OCI-LY7 (cell line): Measurements from ENCODE around the gene ZNF576. TPM values are rescaled to one million over a fixed set of nuclear protein-coding genes. Genes with fewer than 3 reads are reported as not detected.

Experiments
- BruUV-seq: library from RNA; stranded (reverse); fragments of 400-500 nt; replicated peaks from 2 replicates; lab custom pipeline; 2021; lab: Mats Ljungman, UMichigan
- CTCF ChIA-PET: fragments of 300-600 bp; sonication (Branson Sonifier 250); formaldehyde crosslinking; loops from one replicate; lab custom pipeline; 2022; ENCODE audit warnings: antibody characterized with exemption; ENCODE audit not compliant: unreplicated experiment; lab: Charles Lee
- POLR2A ChIA-PET: fragments of 300-600 bp; sonication (Branson Sonifier 250); formaldehyde crosslinking; loops from one replicate; lab custom pipeline; 2022; ENCODE audit warnings: antibody characterized with exemption; lab: Charles Lee
- DNase-seq: peaks from one replicate; pipeline ENCODE4 v3.0.0-alpha.2; 2015; ENCODE audit warnings: low spot score
- H2AFZ ChIP-seq: fragments of 200-600 bp; sonication (generic), shearing (Covaris generic); 2 replicates; pipeline ENCODE4 v1.6.1; 2014; ENCODE audit warnings: mild to moderate bottlenecking, antibody characterized with exemption, low read length, moderate library complexity
- H3K27ac ChIP-seq: fragments of 200-600 bp; sonication (generic); 2 replicates; pipeline ENCODE4 v1.5.1; 2014; ENCODE audit warnings: mixed run types, low read depth, mild to moderate bottlenecking, moderate library complexity, low read length, inconsistent platforms; ENCODE audit not compliant: poor library complexity, severe bottlenecking
- H3K36me3 ChIP-seq: fragments of 200-600 bp; sonication (generic); 2 replicates; pipeline ENCODE4 v1.6.1; 2014; ENCODE audit warnings: mild to moderate bottlenecking, antibody characterized with exemption, low read length, moderate library complexity, mixed read lengths; ENCODE audit not compliant: insufficient read depth
- H3K4me1 ChIP-seq: fragments of 200-600 bp; sonication (generic); 2 replicates; pipeline ENCODE4 v1.5.1; 2014; ENCODE audit warnings: mild to moderate bottlenecking, low read length; ENCODE audit not compliant: insufficient read depth, poor library complexity, severe bottlenecking
- H3K4me2 ChIP-seq: fragments of 200-600 bp; sonication (generic); 2 replicates; pipeline ENCODE4 v1.6.1; 2014; ENCODE audit warnings: mild to moderate bottlenecking, low read length
- H3K4me3 ChIP-seq: fragments of 200-600 bp; sonication (generic); 2 replicates; pipeline ENCODE4 v1.5.1; 2014; ENCODE audit warnings: mild to moderate bottlenecking, low read depth, low read length; ENCODE audit not compliant: poor library complexity, severe bottlenecking
- H3K79me2 ChIP-seq: fragments of 200-600 bp; sonication (generic); 2 replicates; pipeline ENCODE4 v1.6.1; 2016; ENCODE audit warnings: low read depth, mild to moderate bottlenecking, low read length, moderate library complexity, mixed read lengths; ENCODE audit not compliant: insufficient read depth
- H3K9me2 ChIP-seq: fragments of 200-600 bp; sonication (generic); 2 replicates; pipeline ENCODE4 v1.6.1; 2016; ENCODE audit warnings: mild to moderate bottlenecking, low read length, mixed read lengths; ENCODE audit not compliant: insufficient read depth
- H3K9me3 ChIP-seq: fragments of 200-600 bp; sonication (generic); 2 replicates; pipeline ENCODE4 v1.6.1; 2014; ENCODE audit warnings: mild to moderate bottlenecking, mixed run types, low read length, mixed read lengths
- H4K20me1 ChIP-seq: fragments of 200-600 bp; sonication (generic); 2 replicates; pipeline ENCODE4 v1.6.1; 2014; ENCODE audit warnings: mild to moderate bottlenecking, antibody characterized with exemption, low read length, moderate library complexity, mixed read lengths; ENCODE audit not compliant: insufficient read depth
- EZH2phosphoT487 ChIP-seq: fragments of 200-600 bp; sonication (generic); IDR thresholded peaks from 2 replicates; pipeline ENCODE4 v1.6.1; 2018; ENCODE audit warnings: low read depth, borderline replicate concordance, mild to moderate bottlenecking, mixed run types, antibody characterized with exemption, low read length, moderate library complexity, mixed read lengths
- intact Hi-C: fragments of 100-400 bp; cut with micrococcal nuclease; formaldehyde crosslinking; loops from one replicate; pipeline ENCODE4 v1.10.0; 2022; ENCODE audit not compliant: unreplicated experiment
- total RNA-seq, 2 experiments: library from RNA; depleted of rRNA in 1 of 2; stranded (reverse); fragments of >200 nt in 1 of 2; shearing (Covaris generic) in 1 of 2; gene quantifications; 2 replicates each; pipeline ENCODE4 v1.2.3, GENCODE V29; 2014 to 2022
- TF ChIP-seq, protein P1 (sequence below): fragments of 200-600 bp; sonication (generic); conservative IDR thresholded peaks from 2 replicates; pipeline ENCODE4 v1.5.1; 2014; ENCODE audit warnings: mild to moderate bottlenecking, antibody characterized with exemption, low read length, moderate library complexity, mixed read lengths

Gene ZNF576
- total RNA-seq, 2 experiments from 2014 or later: 17.8 to 20.2 TPM

DNA sequence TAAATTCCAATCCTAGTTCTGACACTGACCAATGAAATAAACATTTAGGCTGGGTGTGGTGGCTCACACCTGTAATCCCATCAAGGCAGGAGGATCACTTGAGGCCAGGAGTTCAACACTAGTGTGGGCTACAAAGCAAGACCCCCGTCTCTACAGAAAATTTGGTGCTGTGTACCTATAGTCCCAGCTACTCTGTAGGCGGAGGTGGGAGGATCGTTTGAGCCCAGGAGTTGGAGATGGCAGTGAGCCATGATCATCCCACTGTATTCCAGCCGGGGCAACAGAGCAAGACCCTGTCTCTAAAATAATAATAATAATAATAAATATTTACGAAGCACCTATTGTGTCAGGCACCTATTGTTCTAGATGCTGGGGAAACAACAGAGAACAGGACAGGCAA, 7.1 kb upstream of the ZNF576 start:
- no peak overlapping the region for H3K4me3 ChIP-seq
- intact Hi-C loops: no loop called here
- ChIA-PET POLR2A (no interaction called here), CTCF (no interaction called here)
- no peak overlapping the region for H3K4me2 ChIP-seq
- H3K9me2 ChIP-seq: no peaks in the 10 kb centered on the region
- H3K79me2 ChIP-seq: no peaks in the 10 kb centered on the region
- no TSS peak for BruUV-seq
- H3K9me3 ChIP-seq: no peaks in the 10 kb centered on the region
- H3K4me1 ChIP-seq: peaks cover 8% of the 10 kb centered on the region
- no peak overlapping the region for H2AFZ ChIP-seq
- H3K27ac ChIP-seq: no peak overlapping the region
- peaks cover 5% of the 10 kb centered on the region; the same call in 1 of the 2 replicates for H3K36me3 ChIP-seq
- no peaks in the 10 kb centered on the region for H4K20me1 ChIP-seq
- no peak for TF ChIP-seq EZH2phosphoT487
- TF ChIP-seq, protein P1, sequence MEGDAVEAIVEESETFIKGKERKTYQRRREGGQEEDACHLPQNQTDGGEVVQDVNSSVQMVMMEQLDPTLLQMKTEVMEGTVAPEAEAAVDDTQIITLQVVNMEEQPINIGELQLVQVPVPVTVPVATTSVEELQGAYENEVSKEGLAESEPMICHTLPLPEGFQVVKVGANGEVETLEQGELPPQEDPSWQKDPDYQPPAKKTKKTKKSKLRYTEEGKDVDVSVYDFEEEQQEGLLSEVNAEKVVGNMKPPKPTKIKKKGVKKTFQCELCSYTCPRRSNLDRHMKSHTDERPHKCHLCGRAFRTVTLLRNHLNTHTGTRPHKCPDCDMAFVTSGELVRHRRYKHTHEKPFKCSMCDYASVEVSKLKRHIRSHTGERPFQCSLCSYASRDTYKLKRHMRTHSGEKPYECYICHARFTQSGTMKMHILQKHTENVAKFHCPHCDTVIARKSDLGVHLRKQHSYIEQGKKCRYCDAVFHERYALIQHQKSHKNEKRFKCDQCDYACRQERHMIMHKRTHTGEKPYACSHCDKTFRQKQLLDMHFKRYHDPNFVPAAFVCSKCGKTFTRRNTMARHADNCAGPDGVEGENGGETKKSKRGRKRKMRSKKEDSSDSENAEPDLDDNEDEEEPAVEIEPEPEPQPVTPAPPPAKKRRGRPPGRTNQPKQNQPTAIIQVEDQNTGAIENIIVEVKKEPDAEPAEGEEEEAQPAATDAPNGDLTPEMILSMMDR: no peak
- no peak for DNase-seq

DNA sequence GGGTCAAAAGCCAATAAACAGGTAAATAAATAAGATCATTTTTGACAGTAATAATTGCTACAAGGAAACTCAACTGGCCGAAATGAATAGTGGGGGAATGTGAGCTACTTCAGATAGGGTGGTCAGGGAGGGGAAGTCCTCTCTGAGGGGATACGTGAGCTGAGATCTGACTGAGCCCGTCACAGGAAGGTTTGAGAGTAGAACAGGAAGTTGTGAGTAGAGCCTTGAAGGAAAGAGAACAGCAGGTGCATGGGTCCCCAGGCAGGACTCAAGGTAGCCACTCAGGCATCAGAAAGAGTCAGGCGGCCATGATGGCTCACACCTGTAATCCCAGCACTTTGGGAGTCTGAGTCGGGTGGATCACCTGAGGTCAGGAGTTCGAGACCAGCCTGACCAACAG, 6.7 kb upstream of the ZNF576 start:
- CTCF ChIA-PET: no interaction called here
- POLR2A ChIA-PET: interaction anchor here (0.6 kb wide), 1 partner anchor 79 kb away, joined by 3 read pairs; no protein-coding TSS in a partner anchor
- intact Hi-C loops: loop anchor here (10.0 kb wide), 2 partner anchors 55 to 145 kb away; partner anchors contain the start of gene ZNF575

More for the DNA sequence above, 6.7 kb upstream of the ZNF576 start:
- no peaks in the 10 kb centered on the region for H3K9me2 ChIP-seq
- H3K4me1 ChIP-seq: peaks cover 8% of the 10 kb centered on the region
- no peak overlapping the region for H3K4me3 ChIP-seq
- H4K20me1 ChIP-seq: no peaks in the 10 kb centered on the region
- H3K36me3 ChIP-seq: peaks cover 5% of the 10 kb centered on the region; the same call in 1 of the 2 replicates
- H2AFZ ChIP-seq: no peak overlapping the region
- no peaks in the 10 kb centered on the region for H3K9me3 ChIP-seq
- no TSS peak for BruUV-seq
- no peak overlapping the region for H3K27ac ChIP-seq
- TF ChIP-seq, protein P1: no peak
- no peak for TF ChIP-seq EZH2phosphoT487
- no peak overlapping the region for H3K4me2 ChIP-seq
- no peaks in the 10 kb centered on the region for H3K79me2 ChIP-seq
- peak; percentile 29 for DNase-seq
